ENCODE data around the gene TFAP2E. TPM values are rescaled to one million over a fixed set of nuclear protein-coding genes. Genes with fewer than 3 reads are reported as not detected.

The TFAP2E gene
- total RNA-seq, 3 donors from 2014 or later (not counting 1 experiment from before 2014, with no cell fraction given), result 6.6 to 7.3 (median 6.9) TPM

DNA sequence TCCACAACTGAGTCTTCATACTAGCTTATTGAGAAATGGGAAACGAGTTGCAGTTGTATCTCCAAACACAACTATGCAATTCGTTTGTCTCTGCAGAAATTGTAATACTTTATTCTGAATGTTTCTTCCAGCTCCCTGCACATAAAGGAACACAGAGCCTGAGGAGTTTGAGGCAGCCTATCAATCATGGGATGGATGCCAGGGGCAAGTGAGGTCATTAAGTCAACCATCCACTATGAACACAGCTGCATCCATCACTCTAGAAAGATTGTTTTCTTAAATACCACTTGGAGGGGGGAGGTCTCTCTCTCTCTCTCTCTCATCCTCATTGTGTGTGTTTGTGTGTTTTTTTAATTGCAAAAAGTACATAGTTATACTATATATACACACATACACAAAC, 71.1 kb downstream of the TFAP2E start:
- H3K9me3 Mint-ChIP-seq, result no peaks in the 10 kb centered on the region
- peaks cover 6% of the 10 kb centered on the region for H3K36me3 Mint-ChIP-seq
- Histone ChIP-seq H3K4me3 (ENCODE audit: low read length) (no peak overlapping the region), H3K27me3 (ENCODE audit: control insufficient read depth, insufficient read depth, low read length) (peaks cover 5% of the 10 kb centered on the region), H3K27ac (ENCODE audit: low read length) (no peak overlapping the region), H3K9me3 (ENCODE audit: control insufficient read depth, insufficient read depth, low read length) (no peaks in the 10 kb centered on the region), H3K36me3 (ENCODE audit: control insufficient read depth, insufficient read depth, low read length) (no peaks in the 10 kb centered on the region), H3K4me1 (ENCODE audit: control insufficient read depth, insufficient read depth, low read length) (peaks cover 12% of the 10 kb centered on the region)
- WGBS (ENCODE audit: insufficient coverage), result 73% methylated on average over 2 of the region's 2 CpGs
- peaks cover 21 to 36% of the 10 kb centered on the region in 2 donors for H3K27me3 Mint-ChIP-seq (ENCODE audit: low read depth in 2 of 2)
- H3K4me3 Mint-ChIP-seq, result peak overlapping the region; percentile 53
- intact Hi-C loops (cut with micrococcal nuclease), result loop anchor here (5.0 kb wide), 1 partner anchor 77 kb away; no protein-coding TSS in a partner anchor
- ATAC-seq (no peak), DNase-seq (no peak)
- peaks cover 18% of the 10 kb centered on the region in 2 donors for H3K4me1 Mint-ChIP-seq
- TF ChIP-seq CTCF (IDR thresholded peaks at IDR 0.05), result no peak
- no peak overlapping the region for H3K27ac Mint-ChIP-seq

Other genes with a start within 250 kb of the TFAP2E start
- gene KIAA0319L, start 15.9 kb upstream of the TFAP2E start, total RNA-seq, result 10 to 100 TPM; 51.3 to 75.0 (median 64.8) TPM
- 10 to 100 TPM in 1 of 3 donors, 1 to 10 TPM in 2; 7.9 to 10.7 (median 9.9) TPM for gene NCDN, start 15.5 kb upstream of the TFAP2E start, total RNA-seq
- gene PSMB2, start 68.2 kb downstream of the TFAP2E start, total RNA-seq, result 10 to 100 TPM; 37.0 to 45.0 (median 37.3) TPM
- 10 to 100 TPM in 2 of 3 donors, 1 to 10 TPM in 1; 8.0 to 14.1 (median 13.0) TPM for gene C1orf216, start 145.6 kb downstream of the TFAP2E start, total RNA-seq
- 1 to 10 TPM; 1.9 to 4.9 (median 2.4) TPM for gene CLSPN, start 196.7 kb downstream of the TFAP2E start, total RNA-seq
- 10 to 100 TPM; 21.8 to 32.0 (median 31.7) TPM for gene AGO4, start 234.7 kb downstream of the TFAP2E start, total RNA-seq

All from natural killer cell (primary cell).